K562 (cell line): ENCODE results near the gene PLEKHA5.

Experiments used
- EGR1 ChIP-seq: fragments of 450-650 bp; conservative IDR thresholded peaks from 2 replicates; pipeline ENCODE4 v1.6.1; 2017; ENCODE audit warnings: mild to moderate bottlenecking
- ZNF407 ChIP-seq: fragments of 450-650 bp; IDR thresholded peaks from 2 replicates; pipeline ENCODE4 v1.6.1; 2016; ENCODE audit warnings: low read depth

- no peak for TF ChIP-seq EGR1
- TF ChIP-seq ZNF407 = no peak
Observed at GRCh38 chr12:19234981-19235871, 105.7 kb downstream of the PLEKHA5 start.
